NCI-H748 (cell line): ENCODE results near the gene DNAJB13.
"Not testable (repeated sequence)": the region's sequence is repeated elsewhere in the genome, so short reads cannot be mapped to it uniquely, and the experiment has no call there.

Experiments
- DNase-seq: peaks from one replicate; lab custom pipeline; 2025; ENCODE audit not compliant: unreplicated experiment; lab: John Stamatoyannopoulos, UW

DNAJB13 gene, protein sequence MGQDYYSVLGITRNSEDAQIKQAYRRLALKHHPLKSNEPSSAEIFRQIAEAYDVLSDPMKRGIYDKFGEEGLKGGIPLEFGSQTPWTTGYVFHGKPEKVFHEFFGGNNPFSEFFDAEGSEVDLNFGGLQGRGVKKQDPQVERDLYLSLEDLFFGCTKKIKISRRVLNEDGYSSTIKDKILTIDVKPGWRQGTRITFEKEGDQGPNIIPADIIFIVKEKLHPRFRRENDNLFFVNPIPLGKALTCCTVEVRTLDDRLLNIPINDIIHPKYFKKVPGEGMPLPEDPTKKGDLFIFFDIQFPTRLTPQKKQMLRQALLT

DNA sequence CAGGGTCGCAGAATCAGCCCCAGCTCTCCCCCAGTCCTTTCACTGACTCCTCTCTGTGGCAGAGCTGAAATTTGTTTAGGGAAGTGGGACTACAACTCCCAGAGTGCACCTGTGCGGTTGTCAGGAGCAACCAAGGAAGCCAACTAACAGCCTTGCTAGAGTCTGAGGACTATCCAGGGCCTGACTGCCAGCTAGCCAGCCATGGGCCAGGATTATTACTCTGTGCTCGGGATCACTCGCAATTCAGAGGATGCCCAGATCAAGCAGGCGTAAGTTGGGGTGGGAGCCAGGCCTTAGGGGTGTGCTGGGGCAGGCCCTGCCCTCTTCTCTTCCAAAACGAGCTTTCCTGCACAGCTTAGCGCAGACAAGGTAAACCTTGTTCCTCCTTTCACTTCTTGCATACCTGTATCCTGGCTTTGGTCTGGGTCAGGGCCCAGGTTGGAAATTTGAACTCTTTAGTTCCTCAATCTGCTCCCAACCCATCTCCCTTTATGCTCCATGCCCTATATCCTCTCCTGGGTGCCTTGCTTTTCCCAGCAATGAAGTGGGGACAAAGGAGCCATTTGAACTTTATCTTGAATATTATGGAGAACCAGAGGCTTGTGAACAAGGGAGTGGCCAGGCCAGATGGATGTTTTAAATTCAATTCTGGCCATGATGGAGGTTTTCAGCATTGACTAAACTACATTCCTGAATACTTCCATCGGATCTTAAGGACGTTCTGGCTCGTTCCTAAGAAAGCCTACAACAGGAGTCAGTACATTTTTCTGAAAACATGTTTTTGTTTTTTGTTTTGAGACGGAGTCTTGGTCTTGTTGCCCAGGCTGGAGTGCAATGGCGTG is at the start of gene DNAJB13:
DNAJB13 (plus strand) TSS at position 158 of the 842 bp plus-strand sequence; CDS start at position 202, 44 bp downstream.
- peak; percentile 47 for DNase-seq

DNA sequence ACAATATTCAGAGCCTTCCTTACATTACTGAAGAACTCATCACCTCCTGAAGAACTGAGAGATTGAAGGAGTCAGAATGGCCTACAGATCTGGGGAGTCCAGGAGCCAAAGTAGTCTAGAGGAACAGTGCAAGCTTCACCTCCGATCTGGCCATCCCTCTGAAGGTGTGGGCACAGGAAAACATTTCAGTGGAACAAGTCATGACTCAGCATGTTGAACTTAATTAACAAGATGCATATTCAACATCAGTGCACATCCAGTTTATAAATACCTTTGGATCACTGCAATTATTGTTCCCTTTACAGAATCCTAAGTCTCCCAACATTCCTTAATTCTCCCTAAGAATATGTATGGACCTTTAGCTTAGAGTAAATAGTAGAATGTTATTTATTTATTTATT is 48.5 kb upstream of the DNAJB13 start:
- DNase-seq, result no peak

DNA sequence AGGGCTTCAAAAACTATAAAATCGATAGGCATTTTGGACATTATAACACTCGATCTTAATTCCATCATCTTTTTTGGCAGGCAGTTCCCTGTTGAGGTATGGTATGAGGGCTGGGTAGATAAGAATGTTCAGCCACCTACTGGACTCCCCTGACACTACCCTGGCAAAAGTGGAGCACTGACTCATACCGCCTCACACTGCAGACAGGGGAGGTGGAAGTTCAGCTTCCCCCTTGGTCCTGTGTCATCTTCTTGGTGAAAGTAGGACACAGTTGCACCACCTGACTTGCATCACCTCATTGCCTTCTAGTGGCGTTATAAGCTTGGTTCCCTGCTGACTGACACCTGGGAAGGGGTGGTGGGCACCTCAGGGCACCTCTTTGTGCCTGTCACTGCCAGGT is 43.6 kb upstream of the DNAJB13 start:
- DNase-seq, result no peak

DNA sequence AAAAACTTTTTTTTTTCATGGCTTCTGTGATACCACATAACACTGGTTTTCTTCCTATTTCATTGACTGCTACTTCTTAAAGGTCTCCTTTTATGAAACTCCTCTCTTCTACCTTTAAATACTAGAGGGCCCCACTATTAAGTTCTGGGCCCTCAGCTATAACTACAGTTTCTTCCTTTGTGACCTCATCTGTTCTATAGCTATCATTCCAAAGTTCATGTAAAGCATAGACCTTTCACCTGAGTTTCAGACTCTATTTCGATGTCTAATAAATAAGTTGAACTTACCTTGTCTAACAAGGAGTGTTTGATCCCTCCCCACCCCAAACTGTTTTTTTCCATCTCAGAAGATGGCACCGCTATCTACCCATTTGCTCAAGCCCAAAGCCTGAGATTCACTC is 38.8 kb upstream of the DNAJB13 start:
- DNase-seq, result no peak

DNA sequence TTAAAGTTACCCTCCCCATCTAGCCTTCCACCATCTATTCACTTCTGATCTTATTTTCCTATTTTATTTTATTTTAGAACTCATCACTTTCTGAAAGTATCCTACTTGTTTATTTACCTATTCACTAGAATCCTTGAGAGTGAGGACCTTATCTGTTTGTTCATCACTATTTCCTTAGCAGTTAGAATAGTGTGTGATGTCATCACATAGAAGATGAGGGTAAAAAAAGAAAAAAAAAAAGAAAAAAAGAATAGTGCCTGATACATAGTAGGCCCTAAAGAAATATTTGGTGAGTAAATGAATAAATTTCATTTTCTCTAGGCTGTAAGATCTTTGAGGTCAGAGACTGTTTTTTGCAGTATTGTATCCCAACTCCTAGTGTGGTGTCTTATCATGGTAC is 37.4 kb upstream of the DNAJB13 start:
- no peak for DNase-seq

DNA sequence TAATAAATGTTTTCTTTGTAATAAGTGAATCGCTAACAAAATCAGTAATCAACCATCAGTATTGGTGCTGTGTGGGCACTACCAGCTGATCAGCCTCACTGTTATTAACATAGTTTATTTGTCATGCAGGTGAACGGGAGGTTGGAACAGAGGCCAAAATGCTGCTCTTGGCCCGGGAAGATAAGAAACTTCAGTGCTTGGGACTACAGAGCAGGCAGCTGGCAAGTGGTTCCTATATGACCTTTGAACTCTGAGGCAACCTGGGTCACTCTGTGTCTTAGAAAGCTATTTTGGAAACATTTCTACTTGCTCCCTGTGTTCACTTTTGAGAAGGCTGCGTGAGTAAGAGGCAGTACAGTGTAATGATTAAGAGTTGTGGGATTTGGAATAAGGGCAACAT is 36.5 kb upstream of the DNAJB13 start:
- no peak for DNase-seq

DNA sequence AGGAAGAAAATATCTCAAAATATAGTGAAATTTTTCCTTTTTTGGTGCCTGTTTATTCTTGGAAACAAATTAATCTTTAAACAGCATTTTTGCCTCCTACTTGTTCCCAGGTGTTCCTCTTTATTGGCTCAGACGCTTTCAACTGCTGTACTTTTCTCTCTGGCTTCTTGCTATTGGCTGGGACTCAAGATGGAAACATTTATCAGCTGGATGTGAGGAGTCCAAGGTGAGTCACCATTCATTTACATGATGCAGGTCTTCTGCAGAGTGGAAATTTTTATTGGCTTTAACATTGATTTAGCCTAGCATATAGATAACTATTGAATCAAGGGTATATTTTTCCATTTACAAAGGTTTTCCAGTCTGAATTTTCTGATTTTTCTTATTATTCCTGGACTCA is 34.4 kb upstream of the DNAJB13 start:
- no peak for DNase-seq

DNA sequence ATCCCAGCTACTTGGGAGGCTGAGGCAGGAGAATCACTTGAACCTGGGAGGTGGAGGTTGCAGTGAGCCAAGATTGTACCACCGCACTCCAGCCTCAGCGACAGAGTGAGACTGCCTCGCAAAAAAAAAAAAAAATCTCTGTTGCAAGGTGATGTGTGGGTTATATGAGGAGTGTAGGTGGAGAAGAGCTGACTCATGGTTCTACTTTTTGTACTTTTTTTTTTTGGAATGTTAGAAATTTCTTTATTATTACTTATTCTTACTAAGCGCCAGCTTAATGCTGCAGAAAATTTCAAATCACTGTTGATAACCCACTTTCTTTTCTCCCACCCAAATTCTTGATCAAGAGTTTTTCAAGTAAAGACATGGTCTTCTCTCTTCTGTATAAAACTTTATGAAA is 29.6 kb upstream of the DNAJB13 start:
- no peak for DNase-seq

DNA sequence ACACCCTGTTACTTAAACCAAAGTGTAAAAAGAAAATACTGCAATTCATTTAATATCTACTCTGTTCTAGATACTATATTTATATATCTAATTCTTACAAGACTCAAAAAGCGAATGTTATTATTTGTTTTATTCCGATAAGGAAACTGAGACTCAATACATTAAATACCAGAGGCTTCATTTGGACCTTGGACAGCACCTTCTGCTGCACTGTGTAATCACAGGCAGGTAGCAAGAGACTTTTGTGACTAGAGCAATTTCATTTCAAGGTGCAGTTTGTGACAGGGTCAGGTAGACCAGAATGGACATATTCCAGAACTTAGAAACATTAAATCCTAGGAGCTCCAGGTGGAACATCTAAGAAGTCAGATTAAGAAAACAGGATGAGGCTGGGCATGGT is 21.4 kb upstream of the DNAJB13 start:
- no peak for DNase-seq

DNA sequence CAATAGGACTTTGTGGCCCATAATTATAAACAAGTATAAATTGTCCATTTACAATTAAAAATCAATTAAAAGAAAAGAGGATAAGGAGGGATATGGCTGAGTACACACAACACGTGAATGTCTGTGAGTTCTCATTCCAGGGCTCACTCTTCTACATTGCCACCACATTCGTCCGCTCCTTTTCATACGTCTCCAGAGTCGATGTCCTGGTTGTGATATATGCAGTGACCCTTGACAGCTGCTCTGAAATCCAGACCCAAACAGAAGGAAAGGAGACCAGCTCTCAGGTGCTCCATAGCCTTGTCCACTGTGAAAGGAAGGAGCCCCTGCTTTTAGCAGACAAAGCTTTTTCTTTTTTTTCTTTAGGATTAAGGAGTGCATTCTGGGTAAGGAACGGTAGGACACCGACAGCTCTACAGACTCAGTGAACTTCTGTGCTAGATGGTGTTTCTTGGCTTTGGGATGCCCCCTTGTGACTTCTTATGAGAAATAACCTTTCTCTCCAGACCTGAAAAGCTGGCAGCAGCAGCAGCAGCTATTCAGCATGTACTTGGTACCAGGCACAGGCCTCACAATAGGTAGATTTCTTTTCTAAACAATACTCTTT is 19.7 kb upstream of the DNAJB13 start:
- DNase-seq, result peak; percentile 56

DNA sequence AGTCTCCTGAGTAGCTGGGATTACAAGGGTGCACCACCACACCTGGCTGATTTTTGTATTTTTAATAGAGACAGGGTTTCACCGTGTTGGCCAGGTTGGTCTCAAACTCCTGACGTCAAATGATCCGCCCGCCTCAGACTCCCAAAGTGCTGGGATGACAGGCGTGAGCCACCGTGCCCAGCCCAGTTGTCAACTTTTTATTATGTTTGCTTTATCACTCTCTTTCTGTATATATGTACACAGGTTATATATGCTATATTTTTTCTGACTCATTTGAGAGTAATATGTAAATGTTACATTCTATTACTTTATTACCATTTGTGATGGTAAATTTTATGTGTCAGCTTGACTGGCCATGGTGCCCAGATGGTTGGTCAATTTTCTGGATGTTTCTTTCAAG is 18.9 kb upstream of the DNAJB13 start:
- DNase-seq, result no peak

DNA sequence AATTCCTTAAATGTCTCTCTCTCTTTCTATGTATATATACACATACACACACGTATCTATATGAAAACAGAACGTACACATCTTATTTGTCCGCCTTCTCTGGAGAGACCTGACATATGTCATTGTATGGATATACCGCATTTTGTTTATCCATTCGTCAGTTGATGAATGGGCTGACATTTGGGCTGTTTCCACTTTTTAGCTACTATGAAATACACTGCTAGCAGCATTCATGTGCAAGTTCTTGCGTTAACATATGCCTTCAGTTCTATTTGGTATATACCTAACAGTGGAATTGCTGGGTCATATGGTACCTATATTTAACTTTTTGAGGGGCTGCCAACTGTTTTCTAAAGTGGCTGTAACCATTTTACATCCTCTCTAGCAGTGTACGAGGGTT is 18.0 kb upstream of the DNAJB13 start:
- no peak for DNase-seq

DNA sequence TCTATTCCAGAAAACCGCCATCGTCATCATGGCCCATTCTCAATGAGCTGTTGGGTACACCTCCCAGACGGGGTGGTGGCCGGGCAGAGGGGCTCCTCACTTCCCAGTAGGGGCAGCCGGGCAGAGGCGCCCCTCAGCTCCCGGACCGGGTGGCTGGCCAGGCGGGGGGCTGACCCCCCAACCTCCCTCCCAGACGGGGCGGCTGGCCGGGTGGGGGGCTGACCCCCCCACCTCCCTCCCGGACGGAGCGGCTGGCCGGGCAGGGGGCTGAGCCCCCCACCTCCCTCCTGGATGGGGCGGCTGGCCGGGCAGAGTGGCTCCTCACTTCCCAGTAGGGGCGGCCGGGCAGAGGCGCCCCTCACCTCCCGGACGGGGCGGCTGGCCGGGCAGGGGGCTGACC is 14.8 kb upstream of the DNAJB13 start:
- not testable (repeated sequence) for DNase-seq

DNA sequence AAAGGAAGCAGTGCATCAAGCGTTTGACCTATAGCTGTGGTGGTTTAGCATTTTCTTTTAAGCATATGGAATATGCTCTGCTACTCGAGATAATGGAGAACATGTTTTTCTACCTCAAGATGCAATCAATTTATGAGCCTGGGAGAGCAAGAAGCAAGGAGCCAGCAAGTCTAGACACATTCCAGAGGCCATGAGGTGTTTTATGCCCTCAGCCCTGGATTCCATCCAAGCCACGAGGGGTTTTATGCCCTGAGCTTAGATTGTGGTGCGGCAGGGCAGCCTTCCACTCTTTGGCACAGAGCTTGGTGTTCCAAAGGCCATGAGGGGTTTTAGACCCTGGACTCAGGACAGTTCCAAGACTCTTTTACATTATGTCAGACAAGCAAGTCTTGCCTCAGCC is 11.7 kb upstream of the DNAJB13 start:
- no peak for DNase-seq

DNA sequence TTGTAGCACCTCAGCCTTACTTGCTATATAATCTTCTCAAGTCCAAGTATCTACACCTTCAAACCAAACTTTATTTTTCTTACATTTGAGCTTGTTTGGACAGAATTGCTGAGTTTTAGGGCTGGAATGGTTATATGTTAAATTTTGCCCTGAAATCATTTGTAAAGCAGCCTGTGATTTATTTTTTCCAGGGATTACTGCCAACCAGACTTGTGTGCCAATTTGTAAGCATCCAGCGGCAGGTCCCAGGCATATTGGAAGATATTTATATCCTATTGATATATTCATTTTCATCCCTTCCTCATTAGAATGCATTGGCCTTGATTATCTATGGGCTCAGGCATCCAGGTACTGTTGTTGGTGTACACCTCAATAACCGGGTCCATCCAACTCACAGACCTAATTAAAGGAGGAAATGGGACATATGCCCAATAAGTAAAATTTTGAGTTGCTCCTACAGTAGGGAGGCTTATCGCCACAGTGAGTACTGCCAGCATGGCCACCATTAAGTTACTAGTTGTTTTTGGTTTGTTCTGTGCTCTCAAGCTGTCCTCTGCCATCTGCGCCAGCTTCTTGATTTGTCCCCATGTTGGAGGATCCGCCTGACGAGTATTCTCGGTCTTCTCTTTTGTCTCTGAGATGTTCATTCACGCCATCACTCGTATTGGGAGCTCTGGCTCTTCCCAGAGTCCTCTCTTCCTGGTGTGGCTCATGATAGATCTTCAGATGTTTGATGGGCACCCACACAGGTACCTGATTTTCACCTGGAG is 9.8 kb upstream of the DNAJB13 start:
- no peak for DNase-seq

DNA sequence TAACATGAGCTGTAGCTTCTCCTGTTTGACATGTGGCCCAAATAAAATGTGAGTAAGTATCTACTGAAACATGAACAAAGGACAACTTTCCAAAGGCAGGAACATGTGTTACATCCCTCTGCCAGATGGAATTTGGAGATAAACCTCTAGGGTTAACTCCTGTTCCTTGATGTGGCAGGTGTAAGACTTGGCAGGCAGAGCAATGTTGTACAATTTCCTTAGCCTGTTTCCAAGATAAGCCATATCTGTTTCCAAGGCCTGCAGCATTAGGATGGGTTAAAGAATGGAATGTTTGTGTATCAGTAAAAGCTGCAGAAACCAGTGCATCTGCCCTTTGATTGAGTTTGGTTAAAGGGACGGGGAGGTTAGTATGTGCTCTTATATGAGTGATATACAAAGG is 8.8 kb upstream of the DNAJB13 start:
- DNase-seq, result no peak

DNA sequence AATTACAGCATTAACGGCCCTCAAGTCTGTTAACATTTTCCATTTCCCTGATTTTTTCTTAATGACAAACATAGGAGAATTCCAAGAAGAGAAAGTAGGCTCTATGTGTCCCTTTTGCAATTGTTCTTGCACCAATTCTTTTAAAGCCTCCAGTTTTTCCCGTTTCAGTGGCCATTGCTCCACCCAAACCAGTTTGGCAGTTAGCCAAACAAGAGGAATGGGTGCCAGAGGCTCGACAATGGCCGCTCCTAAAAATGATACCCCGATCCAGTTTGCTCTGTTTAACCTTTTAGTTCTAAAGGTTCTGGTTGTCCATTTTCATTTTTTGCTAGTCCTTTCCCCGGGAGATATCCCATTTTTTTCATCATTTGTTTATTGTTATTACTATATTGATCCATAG is 6.7 kb upstream of the DNAJB13 start:
- peak; percentile 42 for DNase-seq

DNA sequence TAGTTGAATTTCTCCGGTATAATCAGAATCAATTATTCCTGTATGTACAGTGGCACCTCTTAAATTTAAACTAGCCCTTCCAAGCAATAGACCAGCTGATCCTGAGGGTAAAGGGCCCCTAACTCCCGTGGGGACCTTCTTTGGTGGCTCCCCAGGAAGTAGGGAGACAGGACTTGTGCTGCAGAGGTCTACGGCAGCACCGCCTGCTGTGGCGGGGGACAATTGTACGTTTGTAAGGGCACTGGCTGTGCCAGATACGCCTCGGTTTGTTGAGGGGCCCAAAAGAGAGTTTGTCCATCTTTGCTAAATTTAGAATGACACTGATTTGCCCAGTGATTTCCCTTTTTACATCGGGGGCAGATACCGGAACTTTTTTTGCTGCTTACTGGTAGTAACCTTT is 5.9 kb upstream of the DNAJB13 start:
- DNase-seq, result no peak

DNA sequence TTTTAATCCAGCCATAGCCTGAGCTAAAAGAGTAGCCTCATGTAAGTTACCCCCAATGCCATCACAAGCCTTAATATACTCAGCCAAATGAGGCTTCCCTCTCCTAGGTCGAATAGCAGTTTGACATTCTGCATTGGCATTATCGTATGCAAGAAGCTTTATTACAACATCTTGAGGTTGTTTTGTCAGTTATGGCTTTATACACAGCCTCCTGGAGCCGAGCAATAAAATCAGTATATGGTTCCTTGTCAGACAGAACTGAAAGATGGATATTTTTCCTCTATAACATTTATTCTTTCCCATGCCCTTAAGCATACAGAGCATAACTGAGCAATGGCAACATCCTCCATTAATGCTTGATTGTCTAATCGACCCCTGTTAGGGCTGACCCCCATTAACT is 5.4 kb upstream of the DNAJB13 start:
- no peak for DNase-seq

DNA sequence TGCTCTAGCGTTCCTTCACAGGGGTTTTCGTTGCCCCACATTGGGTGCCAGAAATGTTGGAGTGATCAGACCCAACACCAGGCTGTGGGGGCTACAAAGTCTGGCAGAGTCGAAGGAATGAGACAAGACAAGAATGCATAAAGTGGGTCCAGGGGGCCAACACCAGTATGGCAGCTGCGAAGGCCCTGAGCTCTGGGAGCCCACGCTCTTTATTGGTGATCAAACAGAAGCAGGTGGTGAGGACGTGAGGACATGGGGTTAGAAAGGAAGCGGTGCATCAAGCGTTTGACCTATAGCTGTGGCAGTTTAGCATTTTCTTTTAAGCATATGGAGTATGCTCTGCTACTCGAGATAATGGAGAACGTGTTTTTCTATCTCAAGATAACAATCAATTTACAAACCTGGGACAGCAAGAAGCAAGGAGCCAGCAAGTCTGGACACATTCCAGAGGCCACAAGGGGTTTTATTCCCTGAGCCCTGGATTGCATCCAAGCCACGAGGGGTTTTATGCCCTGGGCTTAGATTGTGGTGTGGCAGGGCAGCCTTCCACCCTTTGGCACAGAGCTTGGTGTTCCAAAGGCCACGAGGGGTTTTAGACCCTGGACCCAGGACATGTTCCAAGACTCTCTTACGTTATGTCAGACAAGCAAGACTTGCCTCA is 3.9 kb upstream of the DNAJB13 start:
- no peak for DNase-seq

DNA sequence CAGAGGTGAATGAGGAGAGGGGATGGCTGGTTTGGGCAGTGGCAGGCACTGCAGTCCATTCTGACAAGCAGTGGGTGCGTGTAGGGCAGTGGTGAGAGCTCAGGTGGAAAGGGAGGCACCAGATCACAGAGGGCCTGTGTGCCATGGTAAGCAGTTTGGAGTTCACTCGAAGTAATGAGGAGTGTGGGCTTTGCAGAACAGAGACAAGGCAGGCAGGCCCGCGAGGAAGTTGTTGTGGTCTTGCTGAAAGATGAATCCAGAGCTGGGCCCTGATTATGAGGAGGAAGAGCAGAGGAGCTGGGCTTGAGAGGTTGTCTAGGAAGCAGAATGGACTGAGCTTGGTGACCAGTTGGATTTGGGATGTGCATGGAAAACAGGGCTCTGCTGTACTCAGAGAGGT is 1.6 kb upstream of the DNAJB13 start:
- no peak for DNase-seq
